ENCODE results near the gene ZNF653.

ZNF653 gene

DNA sequence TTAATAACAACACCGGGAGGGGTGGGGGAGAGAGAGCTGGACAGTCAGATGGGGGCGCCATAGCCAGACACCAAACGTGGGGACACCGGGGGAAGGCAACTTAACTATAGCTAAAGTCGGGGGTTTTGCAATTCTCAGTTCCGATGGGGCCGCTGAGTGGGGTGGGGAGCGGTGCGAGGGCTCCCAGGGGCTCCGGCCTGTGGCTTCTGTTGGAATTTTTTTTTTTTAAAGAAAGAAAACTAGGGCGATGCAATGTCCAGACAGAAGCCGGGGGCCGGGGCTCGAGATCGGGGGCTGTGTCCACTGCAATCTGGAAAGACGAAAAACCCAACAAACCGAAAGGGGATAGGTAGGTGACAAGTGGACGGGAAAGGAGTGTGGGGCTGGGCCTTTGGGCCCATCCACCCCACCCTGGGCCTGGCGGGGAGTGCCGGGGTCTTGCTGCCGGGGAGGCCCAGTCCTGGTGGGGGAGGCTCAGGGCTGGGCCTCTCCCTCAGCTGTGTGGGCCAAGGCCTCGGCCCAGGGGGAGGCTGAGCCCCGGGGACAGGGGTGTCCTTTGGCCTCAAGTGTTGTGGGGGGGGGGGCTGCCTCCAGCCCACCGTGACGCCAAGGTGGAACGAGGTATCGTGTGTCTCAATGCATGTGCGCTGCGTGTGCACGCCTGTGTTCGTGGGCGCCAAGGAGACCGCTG is 52.9 kb downstream of the ZNF653 start:
- H3K4me1 ChIP-seq: peaks cover 0 to 15% (median 4%) of the 10 kb centered on the region in 4 donors
- intact Hi-C loops (cut with DNase I; ENCODE audit: low total_unique reads): no loop called here
- no peak for DNase-seq

DNA sequence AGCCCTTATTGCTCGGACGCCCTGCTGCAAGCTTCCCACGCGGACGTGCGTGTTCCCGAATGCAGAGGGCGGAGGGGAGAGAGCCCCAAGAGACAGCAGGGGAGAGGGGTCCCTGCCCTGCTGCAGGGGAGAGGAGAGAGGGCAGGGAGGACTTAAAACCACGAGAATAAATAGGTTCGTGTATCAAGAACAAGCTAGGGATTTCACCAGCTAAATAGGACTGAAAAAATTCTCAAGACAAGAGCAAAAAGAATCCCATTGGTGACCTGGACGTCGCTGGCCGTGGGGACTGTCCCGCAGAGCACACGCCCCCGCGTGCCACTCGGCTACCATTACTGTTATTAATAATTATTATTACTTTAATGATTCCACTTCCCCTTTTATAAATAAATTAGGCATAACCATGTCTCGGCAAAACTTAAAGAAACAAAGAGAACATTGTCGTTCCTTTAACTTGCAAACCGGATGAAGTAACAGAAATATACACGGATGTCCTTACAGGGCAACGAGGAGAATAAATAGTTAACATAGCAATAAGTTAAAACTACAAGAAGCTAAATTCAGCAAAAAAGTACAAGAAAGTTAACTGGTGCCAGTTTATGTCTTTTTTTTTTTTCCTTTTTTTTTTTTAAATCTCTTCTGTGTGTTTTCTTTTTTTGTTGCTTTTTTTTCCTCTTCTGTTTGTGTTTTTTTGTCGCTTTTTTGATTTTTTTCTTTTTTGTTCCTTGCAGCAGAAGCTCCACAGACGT is 53.6 kb downstream of the ZNF653 start:
- no peak for DNase-seq
- Histone ChIP-seq H3K4me3 (no peak overlapping the region), H3K9me3 (no peaks in the 10 kb centered on the region), H3K4me1 (peaks cover 0 to 10% (median 4%) of the 10 kb centered on the region in 4 donors), H3K36me3 (peaks cover 25 to 41% (median 34%) of the 10 kb centered on the region in 3 donors), H3K27ac (no peak overlapping the region), H3K27me3 (peaks cover 0 to 24% of the 10 kb centered on the region in 2 donors)
- TF ChIP-seq, protein P1, sequence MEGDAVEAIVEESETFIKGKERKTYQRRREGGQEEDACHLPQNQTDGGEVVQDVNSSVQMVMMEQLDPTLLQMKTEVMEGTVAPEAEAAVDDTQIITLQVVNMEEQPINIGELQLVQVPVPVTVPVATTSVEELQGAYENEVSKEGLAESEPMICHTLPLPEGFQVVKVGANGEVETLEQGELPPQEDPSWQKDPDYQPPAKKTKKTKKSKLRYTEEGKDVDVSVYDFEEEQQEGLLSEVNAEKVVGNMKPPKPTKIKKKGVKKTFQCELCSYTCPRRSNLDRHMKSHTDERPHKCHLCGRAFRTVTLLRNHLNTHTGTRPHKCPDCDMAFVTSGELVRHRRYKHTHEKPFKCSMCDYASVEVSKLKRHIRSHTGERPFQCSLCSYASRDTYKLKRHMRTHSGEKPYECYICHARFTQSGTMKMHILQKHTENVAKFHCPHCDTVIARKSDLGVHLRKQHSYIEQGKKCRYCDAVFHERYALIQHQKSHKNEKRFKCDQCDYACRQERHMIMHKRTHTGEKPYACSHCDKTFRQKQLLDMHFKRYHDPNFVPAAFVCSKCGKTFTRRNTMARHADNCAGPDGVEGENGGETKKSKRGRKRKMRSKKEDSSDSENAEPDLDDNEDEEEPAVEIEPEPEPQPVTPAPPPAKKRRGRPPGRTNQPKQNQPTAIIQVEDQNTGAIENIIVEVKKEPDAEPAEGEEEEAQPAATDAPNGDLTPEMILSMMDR (IDR thresholded peaks at IDR 0.05): no peak
- intact Hi-C loops (cut with DNase I; ENCODE audit: low total_unique reads): no loop called here

More for the DNA sequence above, 52.9 kb downstream of the ZNF653 start:
- Histone ChIP-seq H3K4me3 (no peak overlapping the region), H3K27ac (no peak overlapping the region), H3K36me3 (peaks cover 18 to 34% (median 27%) of the 10 kb centered on the region in 3 donors), H3K9me3 (no peaks in the 10 kb centered on the region), H3K27me3 (peaks cover 0 to 31% of the 10 kb centered on the region in 2 donors)
- TF ChIP-seq, protein P1 (IDR thresholded peaks at IDR 0.05): no peak

DNA sequence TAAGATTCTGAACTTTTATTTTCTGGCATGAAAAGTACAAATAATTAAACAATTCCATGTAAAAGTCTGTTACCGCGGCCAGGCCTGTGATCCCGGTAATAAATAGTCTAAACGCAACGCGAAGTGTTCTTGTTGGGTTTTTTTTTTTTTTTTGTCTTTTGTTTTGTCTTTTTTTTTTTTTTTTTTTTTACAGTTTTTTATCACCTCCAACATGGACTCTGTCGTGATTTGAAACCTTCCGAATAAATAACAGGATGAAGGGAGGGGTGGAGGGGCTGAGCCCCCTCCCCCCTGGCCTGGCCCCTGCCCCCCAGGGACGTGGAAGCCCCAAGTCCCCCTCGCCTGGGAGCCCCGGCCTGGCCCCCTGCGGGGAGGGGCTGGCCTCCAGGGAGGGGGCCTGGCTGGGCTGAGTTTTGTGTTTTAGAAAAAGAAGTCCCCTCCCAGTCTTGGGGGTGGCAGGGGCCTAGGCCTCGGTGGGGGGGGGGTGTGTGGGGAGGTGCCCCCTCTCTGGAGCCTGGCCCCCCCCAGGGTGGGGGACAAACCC is 54.2 kb downstream of the ZNF653 start:
- intact Hi-C loops (cut with DNase I; ENCODE audit: low total_unique reads): no loop called here
- no peaks in the 10 kb centered on the region for H3K9me3 ChIP-seq
- no peak for DNase-seq
- no peak overlapping the region for H3K27ac ChIP-seq
- TF ChIP-seq, protein P1 (IDR thresholded peaks at IDR 0.05): no peak
- H3K4me1 ChIP-seq: peaks cover 0 to 9% (median 4%) of the 10 kb centered on the region in 4 donors
- H3K36me3 ChIP-seq: peaks cover 30 to 47% (median 37%) of the 10 kb centered on the region in 3 donors
- H3K4me3 ChIP-seq: no peak overlapping the region
- peaks cover 0 to 23% of the 10 kb centered on the region in 2 donors for H3K27me3 ChIP-seq

DNA sequence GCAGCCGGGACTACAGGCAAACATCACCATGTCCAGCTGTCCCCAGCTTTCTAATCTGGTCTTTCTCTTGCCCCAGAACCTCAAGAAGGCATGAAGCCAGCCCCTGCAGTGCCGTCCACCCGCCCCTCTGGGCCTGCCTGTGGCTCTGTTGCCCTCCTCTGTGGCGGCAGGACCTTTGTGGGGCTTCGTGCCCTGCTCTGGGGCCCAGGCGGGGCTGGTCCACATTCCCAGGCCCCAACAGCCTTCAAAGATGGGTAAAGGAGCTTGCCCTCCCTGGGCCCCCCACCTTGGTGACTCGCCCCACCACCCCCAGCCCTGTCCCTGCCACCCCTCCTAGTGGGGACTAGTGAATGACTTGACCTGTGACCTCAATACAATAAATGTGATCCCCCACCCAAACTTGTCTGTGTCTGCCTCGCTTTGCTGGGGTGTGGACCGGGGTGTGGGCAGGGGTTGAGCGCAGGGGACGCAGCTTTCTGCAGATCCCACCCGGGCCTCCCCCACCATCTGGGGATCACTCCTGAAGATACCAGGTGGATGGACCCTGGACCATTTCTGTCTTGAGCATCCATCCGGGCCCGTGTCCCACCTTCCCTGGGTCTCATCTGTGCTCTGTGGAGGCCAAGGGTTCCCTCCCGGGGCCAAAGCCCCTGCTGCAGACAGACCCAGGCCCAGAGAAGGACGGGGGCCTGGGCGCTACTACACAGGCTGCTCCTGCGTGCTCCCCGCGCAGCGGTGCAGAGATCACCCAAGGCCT is 54.9 kb downstream of the ZNF653 start:
- no peak for DNase-seq
- Histone ChIP-seq H3K36me3 (peaks cover 30 to 54% (median 44%) of the 10 kb centered on the region in 3 donors), H3K27me3 (peaks cover 0 to 23% of the 10 kb centered on the region in 2 donors), H3K4me3 (no peak overlapping the region), H3K4me1 (peaks cover 0 to 9% (median 4%) of the 10 kb centered on the region in 4 donors), H3K27ac (no peak overlapping the region), H3K9me3 (no peaks in the 10 kb centered on the region)
- intact Hi-C loops (cut with DNase I; ENCODE audit: low total_unique reads): no loop called here
- TF ChIP-seq, protein P1 (IDR thresholded peaks at IDR 0.05): no peak

DNA sequence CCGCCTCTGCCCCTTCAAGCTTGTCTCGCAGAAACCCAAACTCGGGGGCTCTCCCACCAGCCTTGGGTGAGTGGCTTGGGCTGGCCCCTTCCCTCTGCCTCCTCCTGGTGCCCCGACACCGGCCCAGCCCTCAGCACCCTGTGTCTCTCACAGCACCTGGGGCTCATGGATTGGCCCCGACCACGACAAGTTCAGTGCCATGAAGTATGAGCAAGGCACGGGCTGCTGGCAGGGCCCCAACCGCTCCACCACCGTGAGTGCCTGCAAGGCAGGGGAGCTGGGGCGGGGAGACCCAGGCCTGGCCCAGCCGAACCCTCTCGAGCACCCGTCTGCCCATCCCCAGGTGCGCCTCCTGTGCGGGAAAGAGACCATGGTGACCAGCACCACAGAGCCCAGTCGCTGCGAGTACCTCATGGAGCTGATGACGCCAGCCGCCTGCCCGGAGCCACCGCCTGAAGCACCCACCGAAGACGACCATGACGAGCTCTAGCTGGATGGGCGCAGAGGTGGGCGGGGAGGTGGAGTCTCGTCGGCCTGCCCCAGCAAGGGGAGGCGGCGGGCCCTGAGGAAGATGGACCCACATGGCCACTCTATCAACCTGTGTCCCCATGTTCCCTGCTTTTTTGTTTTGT is 56.6 kb downstream of the ZNF653 start:
- intact Hi-C loops (cut with DNase I; ENCODE audit: low total_unique reads): loop anchor here (5.0 to 10.0 kb wide), 2 partner anchors 74 to 157 kb away; partner anchors contain the start of gene SWSAP1
- H3K36me3 ChIP-seq: peaks cover 39 to 71% (median 61%) of the 10 kb centered on the region in 3 donors

More for the DNA sequence above, 56.6 kb downstream of the ZNF653 start:
- Histone ChIP-seq H3K4me3 (no peak overlapping the region), H3K9me3 (no peaks in the 10 kb centered on the region), H3K4me1 (peaks cover 0 to 9% (median 4%) of the 10 kb centered on the region in 4 donors), H3K27ac (no peak overlapping the region), H3K27me3 (peaks cover 0 to 22% of the 10 kb centered on the region in 2 donors)
- no peak for DNase-seq
- TF ChIP-seq, protein P1 (IDR thresholded peaks at IDR 0.05): no peak
